Choroid plexus epithelial cell (primary cell): ENCODE measurements around the gene MGAT5.
A peak's percentile ranks its signal among the peaks of the same experiment; 100 is the strongest.

ENCODE experiments used
- DNase-seq: peaks from one replicate; pipeline ENCODE4 v3.0.0-alpha.2; 2010; ENCODE audit warnings: low read depth
- H3K4me3 ChIP-seq: 2 replicates; pipeline ENCODE4 v1.5.1; 2011; ENCODE audit warnings: low read depth, mild to moderate bottlenecking, control low read depth, low read length, moderate library complexity
- TF ChIP-seq, protein P1 (sequence below): conservative IDR thresholded peaks from 2 replicates; pipeline ENCODE4 v1.5.1; 2011; ENCODE audit warnings: low read depth, mild to moderate bottlenecking, control low read depth, inconsistent platforms, low read length, moderate library complexity

The MGAT5 gene

DNA sequence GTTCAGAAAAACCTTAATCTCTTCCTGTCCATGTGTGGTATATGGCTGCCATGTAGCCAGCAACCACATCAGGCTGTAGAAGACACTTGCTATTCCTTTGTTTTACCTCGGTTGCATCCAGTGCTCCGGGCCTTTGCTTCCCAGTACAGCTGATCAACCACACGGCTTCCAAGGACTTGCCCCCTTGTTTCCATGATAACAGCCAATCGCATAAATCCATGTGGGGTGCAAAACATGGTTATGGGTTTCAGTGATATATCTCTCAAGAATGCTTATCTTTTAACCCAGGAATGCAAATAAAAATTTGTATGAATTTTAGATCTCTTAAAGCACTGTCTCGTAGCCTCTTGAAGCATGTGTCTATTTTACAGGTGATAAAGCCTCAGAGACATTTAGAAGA, 118.3 kb downstream of the MGAT5 start:
- DNase-seq = peak; percentile 60
- H3K4me3 ChIP-seq = no peak overlapping the region
- TF ChIP-seq, protein P1, sequence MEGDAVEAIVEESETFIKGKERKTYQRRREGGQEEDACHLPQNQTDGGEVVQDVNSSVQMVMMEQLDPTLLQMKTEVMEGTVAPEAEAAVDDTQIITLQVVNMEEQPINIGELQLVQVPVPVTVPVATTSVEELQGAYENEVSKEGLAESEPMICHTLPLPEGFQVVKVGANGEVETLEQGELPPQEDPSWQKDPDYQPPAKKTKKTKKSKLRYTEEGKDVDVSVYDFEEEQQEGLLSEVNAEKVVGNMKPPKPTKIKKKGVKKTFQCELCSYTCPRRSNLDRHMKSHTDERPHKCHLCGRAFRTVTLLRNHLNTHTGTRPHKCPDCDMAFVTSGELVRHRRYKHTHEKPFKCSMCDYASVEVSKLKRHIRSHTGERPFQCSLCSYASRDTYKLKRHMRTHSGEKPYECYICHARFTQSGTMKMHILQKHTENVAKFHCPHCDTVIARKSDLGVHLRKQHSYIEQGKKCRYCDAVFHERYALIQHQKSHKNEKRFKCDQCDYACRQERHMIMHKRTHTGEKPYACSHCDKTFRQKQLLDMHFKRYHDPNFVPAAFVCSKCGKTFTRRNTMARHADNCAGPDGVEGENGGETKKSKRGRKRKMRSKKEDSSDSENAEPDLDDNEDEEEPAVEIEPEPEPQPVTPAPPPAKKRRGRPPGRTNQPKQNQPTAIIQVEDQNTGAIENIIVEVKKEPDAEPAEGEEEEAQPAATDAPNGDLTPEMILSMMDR = no peak

DNA sequence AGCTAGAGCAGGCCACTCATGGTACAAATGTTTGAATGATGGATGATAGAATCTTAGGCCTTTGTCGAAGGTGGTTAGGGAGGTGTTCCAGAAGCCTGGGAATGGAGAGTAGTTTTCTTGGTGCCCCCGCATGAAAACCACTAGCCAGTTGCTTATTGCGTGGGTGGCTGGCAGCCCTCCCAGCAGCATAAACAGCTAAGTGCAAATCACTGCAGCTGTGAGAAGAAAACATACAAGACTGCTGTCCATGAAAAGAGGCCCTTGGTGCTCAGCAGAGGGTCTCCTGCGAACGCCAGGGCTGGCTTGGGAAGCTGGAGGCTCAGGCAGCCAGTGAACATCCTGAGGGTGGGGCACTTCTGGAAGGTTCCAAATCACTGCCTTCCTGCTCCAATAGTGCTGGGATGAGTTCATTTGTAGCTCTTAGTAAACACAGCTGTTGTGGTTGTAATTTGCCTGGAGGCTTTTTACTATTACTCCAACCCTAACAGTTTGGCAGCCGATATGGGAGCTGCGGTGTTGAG, 118.8 kb downstream of the MGAT5 start:
- TF ChIP-seq, protein P1 = no peak
- DNase-seq = peak; percentile 66

DNA sequence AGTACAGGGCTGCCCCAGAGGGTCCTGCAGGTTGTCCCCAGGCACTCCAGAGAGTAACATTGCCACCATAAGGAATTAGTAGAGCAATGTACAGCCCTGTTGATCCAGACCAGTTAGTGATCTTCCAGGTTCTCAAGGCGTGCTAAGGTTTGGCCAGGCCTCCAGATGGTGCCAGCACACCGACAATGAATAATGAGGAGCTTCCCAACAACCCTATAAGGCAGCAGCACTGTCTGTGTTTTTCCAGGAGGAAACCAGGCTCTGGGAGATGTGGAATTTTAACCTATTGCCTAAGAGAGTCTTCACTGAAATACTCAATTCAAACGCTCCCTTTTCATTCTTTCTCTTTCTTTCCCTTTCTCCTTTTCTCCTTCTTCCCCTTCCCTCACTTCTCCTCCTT, 122.1 kb downstream of the MGAT5 start:
- no peak overlapping the region for H3K4me3 ChIP-seq
- DNase-seq = peak; percentile 83
- TF ChIP-seq, protein P1 = peak; percentile 74

More for the DNA sequence above, 118.8 kb downstream of the MGAT5 start:
- H3K4me3 ChIP-seq = no peak overlapping the region

DNA sequence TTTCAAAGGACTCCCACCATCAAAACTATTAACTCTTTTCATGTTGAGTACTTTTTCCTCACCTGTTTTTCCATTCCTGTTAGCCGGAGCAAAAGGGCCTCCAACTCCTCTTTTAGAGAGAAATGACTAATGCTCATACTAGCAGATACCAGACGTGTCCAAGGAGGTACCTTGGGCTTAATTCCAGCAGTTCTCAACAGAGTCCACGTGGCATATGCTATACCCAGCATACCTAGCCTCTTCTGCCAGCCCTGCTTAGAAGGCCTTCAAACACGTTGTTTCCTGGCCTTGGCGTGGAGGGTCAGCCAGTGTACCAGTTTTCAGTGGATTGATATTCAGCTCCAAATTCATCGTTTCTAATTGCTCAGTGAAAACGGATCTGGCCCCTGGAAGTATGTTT, 123.9 kb downstream of the MGAT5 start:
- H3K4me3 ChIP-seq = no peak overlapping the region
- DNase-seq = no peak
- TF ChIP-seq, protein P1 = no peak

DNA sequence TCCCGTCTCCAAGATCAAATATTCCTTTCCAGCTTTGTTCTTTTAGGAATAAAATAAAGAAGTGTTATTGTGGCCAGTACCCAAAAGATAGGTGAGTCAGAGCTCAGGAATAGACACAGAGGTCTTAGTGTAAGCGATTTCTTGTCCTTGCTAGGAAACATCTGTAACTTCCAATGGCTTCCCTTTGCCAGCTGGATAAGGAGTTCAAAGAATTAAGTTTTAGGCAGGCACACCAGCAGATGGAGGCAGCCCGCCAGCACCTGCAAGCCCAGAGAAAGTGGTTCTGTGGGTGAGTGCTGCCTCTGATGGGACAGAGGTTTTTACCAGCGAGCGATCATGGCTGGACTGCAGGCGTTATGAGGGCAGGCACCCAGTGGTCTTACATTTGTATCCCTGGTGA, 125.4 kb downstream of the MGAT5 start:
- TF ChIP-seq, protein P1 = peak; percentile 9
- DNase-seq = no peak
- H3K4me3 ChIP-seq = no peak overlapping the region

DNA sequence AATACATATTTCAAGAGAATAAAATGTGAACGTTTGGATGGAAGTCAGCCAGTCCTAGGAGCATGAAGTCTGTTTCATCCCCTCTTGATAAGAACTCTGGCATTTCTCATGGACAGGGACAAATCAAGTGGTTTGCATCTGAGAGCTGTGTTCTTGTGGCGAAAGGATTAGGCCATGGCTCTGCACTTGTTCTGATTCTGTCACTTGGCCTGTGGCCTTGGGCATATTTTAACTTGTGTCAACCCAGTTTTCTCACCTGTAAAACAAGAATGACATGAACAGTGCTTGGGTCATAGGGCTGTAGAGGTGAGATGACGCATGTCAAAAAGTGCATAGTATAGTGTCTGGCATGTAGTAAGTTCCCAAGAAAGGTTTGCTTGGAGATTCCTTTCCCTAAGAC, 125.8 kb downstream of the MGAT5 start:
- H3K4me3 ChIP-seq = no peak overlapping the region
- DNase-seq = no peak
- TF ChIP-seq, protein P1 = no peak

DNA sequence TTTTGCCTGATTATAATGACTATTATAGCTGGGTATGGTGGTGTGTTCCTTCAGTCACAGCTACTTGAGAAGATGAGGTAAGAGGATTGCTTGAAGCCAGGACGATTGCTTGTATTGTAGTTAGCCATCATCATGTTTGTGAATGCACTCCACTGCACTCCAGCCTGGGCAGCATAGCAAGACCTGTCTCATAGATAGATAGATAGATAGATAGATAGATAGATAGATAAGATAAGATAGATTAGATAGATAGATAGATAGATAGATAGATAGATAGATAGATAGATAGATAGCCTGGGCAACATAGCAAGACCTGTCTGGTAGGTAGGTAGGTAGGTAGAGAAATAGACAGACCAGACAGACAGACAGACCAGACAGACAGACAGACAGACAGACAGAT, 127.3 kb downstream of the MGAT5 start:
- no peak overlapping the region for H3K4me3 ChIP-seq
- TF ChIP-seq, protein P1 = no peak

More for the DNA sequence above, 127.3 kb downstream of the MGAT5 start:
- DNase-seq = no peak
